ENCODE data around the gene GJA4. TPM values are rescaled to one million over a fixed set of nuclear protein-coding genes. Genes with fewer than 3 reads are reported as not detected.

The GJA4 gene
- total and polyA plus RNA-seq, 2 donors (not counting 3 experiments of a cell fraction or from before 2014, with no cell fraction given), result 22.1 to 175 TPM

DNA sequence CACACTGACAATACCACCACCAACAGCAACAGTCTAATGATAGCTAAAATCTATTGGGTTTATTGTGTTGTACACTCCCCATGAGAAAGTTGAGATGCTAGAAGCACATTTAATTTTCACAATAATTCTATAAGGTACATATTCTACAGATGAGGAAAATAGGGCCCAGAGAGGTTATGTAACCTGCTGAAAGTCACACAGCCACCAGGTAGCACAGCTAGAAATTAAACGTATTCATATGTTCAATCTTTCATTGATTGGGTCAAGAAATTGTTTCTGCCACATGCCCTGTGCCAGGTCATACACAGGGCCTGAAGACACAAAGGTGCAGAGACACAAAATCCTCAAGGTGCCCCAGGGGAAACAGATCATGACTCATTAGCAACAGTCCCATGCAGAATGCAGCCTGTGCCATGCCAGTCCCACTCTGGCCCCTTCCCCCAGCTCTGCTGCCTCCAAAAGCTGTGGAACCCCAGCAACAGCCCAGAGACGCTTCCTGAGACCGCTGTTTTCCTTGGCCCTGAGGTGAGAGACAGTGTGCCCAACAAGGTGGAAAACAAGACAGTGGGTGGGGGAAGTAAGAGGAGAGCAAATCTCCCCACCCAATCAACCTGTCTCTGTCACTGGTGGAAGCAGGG lies 32.1 kb downstream of the GJA4 start:
- no peaks in the 10 kb centered on the region for H3K9me1 ChIP-seq (replicated peaks; ENCODE audit: control insufficient read depth, extremely low read depth, insufficient read depth, low read length)
- peaks cover 2 to 3% of the 10 kb centered on the region in 2 experiments for H3K27me3 ChIP-seq (ENCODE audit: control insufficient read depth in 2 of 2, insufficient read depth in 2 of 2, low read length in 2 of 2)
- H3K4me3 ChIP-seq (replicated peaks in 1 of 3; ENCODE audit: insufficient read depth in 1 of 3, low read depth in 1 of 3, low read length in 3 of 3), result no peak overlapping the region
- no peak overlapping the region for H3K9ac ChIP-seq (replicated peaks; ENCODE audit: extremely low read depth, insufficient read depth, low read length)
- no peak overlapping the region for H2AFZ ChIP-seq (ENCODE audit: low read depth, low read length)
- H3K9me3 ChIP-seq (replicated peaks; ENCODE audit: control insufficient read depth, insufficient read depth, low read length), result no peaks in the 10 kb centered on the region
- FAIRE-seq (no peak), DNase-seq (ENCODE audit: low read depth, low spot score) (peak; percentile 20)
- no peaks in the 10 kb centered on the region for H4K20me1 ChIP-seq (replicated peaks; ENCODE audit: control insufficient read depth, extremely low read depth, insufficient read depth, low read length)
- H3K79me2 ChIP-seq (ENCODE audit: control insufficient read depth, insufficient read depth, low read length), result no peaks in the 10 kb centered on the region
- dilution Hi-C loops (cut with MboI; ENCODE audit: extremely low pct_ligation_motif_present, low sequenced_read_pairs) (no loop called here), intact Hi-C loops (cut with micrococcal nuclease) (loop anchor here (1.0 kb wide), 1 partner anchor 19 kb away; no protein-coding TSS in a partner anchor)
- H3K4me2 ChIP-seq (ENCODE audit: insufficient read depth, low read length), result no peak overlapping the region
- TF ChIP-seq JUN (IDR thresholded peaks at IDR 0.05; ENCODE audit: borderline replicate concordance, insufficient read depth, insufficient read length, low read depth), result no peak
- TF ChIP-seq EZH2 (IDR thresholded peaks at IDR 0.05; ENCODE audit: borderline replicate concordance, low read depth, low read length, severe bottlenecking), result peak; percentile 17
- H3K36me3 ChIP-seq (ENCODE audit: control insufficient read depth in 2 of 2, extremely low read depth in 1 of 2, insufficient read depth in 2 of 2, low read length in 2 of 2), result no peaks in the 10 kb centered on the region
- no peaks in the 10 kb centered on the region for H3K4me1 ChIP-seq (ENCODE audit: control insufficient read depth, extremely low read depth, insufficient read depth, low read length)
- POLR2A ChIA-PET, result no interaction called here
- H3K27ac ChIP-seq (ENCODE audit: insufficient read depth, low read depth, low read length), result no peak overlapping the region
- no TSS peak for BruUV-seq (replicated peaks)
- CTCF ChIA-PET, result interaction anchor here (1.3 to 2.2 kb wide), 2 partner anchors 27 to 28 kb away, joined by 5 to 6 read pairs; no protein-coding TSS in a partner anchor

DNA sequence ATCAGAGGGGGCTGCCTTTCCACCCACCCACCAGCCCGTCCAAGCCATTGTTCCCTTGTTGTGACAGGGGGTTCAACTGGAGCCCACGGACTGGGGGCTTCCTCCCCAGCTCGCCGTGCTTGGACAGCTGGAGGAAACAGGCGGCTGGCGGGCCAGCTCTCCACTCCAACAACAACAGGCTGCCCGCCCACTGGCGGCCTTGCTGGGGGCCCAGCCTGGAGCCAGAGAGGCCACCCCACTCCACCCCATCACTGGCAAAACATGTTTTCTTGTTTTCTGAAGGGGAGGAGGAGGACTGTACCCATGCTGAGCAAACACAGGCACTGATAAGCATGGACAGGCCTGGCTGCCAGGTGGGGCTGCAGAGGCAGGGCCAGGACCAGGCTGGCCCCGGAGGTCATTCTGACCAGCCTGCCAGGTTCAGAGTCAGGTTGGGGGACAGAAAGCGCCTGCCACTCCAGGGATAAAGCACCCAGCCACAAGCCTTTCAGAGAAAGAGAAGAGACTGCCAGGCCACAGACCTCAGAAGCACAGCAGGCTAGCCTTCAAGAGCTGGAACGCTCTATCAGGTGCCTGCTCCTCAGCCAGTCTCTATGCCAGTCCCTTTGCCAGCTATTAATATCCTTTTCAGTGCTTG lies 32.8 kb downstream of the GJA4 start:
- peak; percentile 97 for DNase-seq (ENCODE audit: low read depth, low spot score)
- FAIRE-seq, result peak; percentile 31
- CTCF ChIA-PET, result interaction anchor here (1.3 kb wide), 1 partner anchor 27 kb away, joined by 5 read pairs; no protein-coding TSS in a partner anchor
- intact Hi-C loops (cut with micrococcal nuclease) (loop anchor here (1.0 kb wide), 1 partner anchor 19 kb away; no protein-coding TSS in a partner anchor), dilution Hi-C loops (cut with MboI; ENCODE audit: extremely low pct_ligation_motif_present, low sequenced_read_pairs) (no loop called here)
- H3K36me3 ChIP-seq (ENCODE audit: control insufficient read depth in 2 of 2, extremely low read depth in 1 of 2, insufficient read depth in 2 of 2, low read length in 2 of 2), result no peaks in the 10 kb centered on the region
- no peak overlapping the region for H2AFZ ChIP-seq (ENCODE audit: low read depth, low read length)
- H4K20me1 ChIP-seq (replicated peaks; ENCODE audit: control insufficient read depth, extremely low read depth, insufficient read depth, low read length), result no peaks in the 10 kb centered on the region
- H3K27me3 ChIP-seq (ENCODE audit: control insufficient read depth in 2 of 2, insufficient read depth in 2 of 2, low read length in 2 of 2), result peaks cover 2 to 3% of the 10 kb centered on the region in 2 experiments
- no peaks in the 10 kb centered on the region for H3K9me3 ChIP-seq (replicated peaks; ENCODE audit: control insufficient read depth, insufficient read depth, low read length)
- H3K4me2 ChIP-seq (ENCODE audit: insufficient read depth, low read length), result no peak overlapping the region
- TF ChIP-seq, protein P1, sequence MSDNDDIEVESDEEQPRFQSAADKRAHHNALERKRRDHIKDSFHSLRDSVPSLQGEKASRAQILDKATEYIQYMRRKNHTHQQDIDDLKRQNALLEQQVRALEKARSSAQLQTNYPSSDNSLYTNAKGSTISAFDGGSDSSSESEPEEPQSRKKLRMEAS (IDR thresholded peaks at IDR 0.05; ENCODE audit: insufficient read depth, insufficient read length), result no peak
- peak; percentile 26 for TF ChIP-seq EZH2 (IDR thresholded peaks at IDR 0.05; ENCODE audit: borderline replicate concordance, low read depth, low read length, severe bottlenecking)
- no peaks in the 10 kb centered on the region for H3K4me1 ChIP-seq (ENCODE audit: control insufficient read depth, extremely low read depth, insufficient read depth, low read length)
- POLR2A ChIA-PET, result no interaction called here
- no peak overlapping the region for H3K4me3 ChIP-seq (replicated peaks in 1 of 3; ENCODE audit: insufficient read depth in 1 of 3, low read depth in 1 of 3, low read length in 3 of 3)
- H3K79me2 ChIP-seq (ENCODE audit: control insufficient read depth, insufficient read depth, low read length), result no peaks in the 10 kb centered on the region
- no TSS peak for BruUV-seq (replicated peaks)
- H3K9ac ChIP-seq (replicated peaks; ENCODE audit: extremely low read depth, insufficient read depth, low read length), result no peak overlapping the region
- no peaks in the 10 kb centered on the region for H3K9me1 ChIP-seq (replicated peaks; ENCODE audit: control insufficient read depth, extremely low read depth, insufficient read depth, low read length)
- H3K27ac ChIP-seq (ENCODE audit: insufficient read depth, low read depth, low read length), result no peak overlapping the region
